ENCODE data around the gene NARS2. TPM values are rescaled to one million over a fixed set of nuclear protein-coding genes. Genes with fewer than 3 reads are reported as not detected.

NARS2 gene
- total and polyA plus RNA-seq, 2 donors (not counting 1 experiment from before 2014, with no cell fraction given): 9.7 to 14.6 TPM

- Histone ChIP-seq H3K36me3 (replicated peaks in 1 of 2; ENCODE audit: control extremely low read depth in 1 of 2, control insufficient read depth in 1 of 2, extremely low read depth in 1 of 2, insufficient read depth in 2 of 2, low read length in 1 of 2) (no peaks in the 10 kb centered on the region), H3K27me3 (replicated peaks in 1 of 4; ENCODE audit: control extremely low read depth in 1 of 4, control insufficient read depth in 3 of 4, insufficient read depth in 4 of 4, low read length in 3 of 4) (no peaks in the 10 kb centered on the region), H3K4me2 (replicated peaks; ENCODE audit: low read depth, low read length, poor library complexity, severe bottlenecking) (no peak overlapping the region), H3K27ac (ENCODE audit: low read length in 2 of 2) (no peak overlapping the region), H3K4me3 (ENCODE audit: control extremely low read depth in 1 of 5, extremely low read depth in 1 of 5, insufficient read depth in 1 of 5, low read depth in 2 of 5, low read length in 4 of 5) (no peak overlapping the region), H4K20me1 (ENCODE audit: control insufficient read depth, insufficient read depth, low read length, poor library complexity, severe bottlenecking) (no peaks in the 10 kb centered on the region), H3K9ac (ENCODE audit: low read length) (no peak overlapping the region), H3K4me1 (ENCODE audit: control insufficient read depth in 2 of 2, insufficient read depth in 2 of 2, low read length in 2 of 2) (peaks cover 0 to 5% of the 10 kb centered on the region in 2 donors), H3K79me2 (ENCODE audit: control insufficient read depth, insufficient read depth, low read length) (peaks cover 67% of the 10 kb centered on the region), H2AFZ (ENCODE audit: insufficient read depth, low read depth, low read length, poor library complexity, severe bottlenecking) (no peak overlapping the region), H3K9me3 (ENCODE audit: control extremely low read depth in 1 of 3, control insufficient read depth in 2 of 3, insufficient read depth in 1 of 3, low read length in 2 of 3) (no peaks in the 10 kb centered on the region)
- H3K27ac Mint-ChIP-seq: no peak overlapping the region
- 100% methylated on average over 1 of the region's 1 CpG for WGBS (ENCODE audit: insufficient coverage)
- CTCF ChIA-PET: no interaction called here
- H3K4me1 Mint-ChIP-seq: peaks cover 34% of the 10 kb centered on the region
- POLR2A ChIA-PET: no interaction called here
- DNase-seq (no peak), ATAC-seq (ENCODE audit: low read depth) (no peak)
- TF ChIP-seq EZH2 (IDR thresholded peaks at IDR 0.05; ENCODE audit: borderline replicate concordance, insufficient read depth, low read depth, low read length, poor library complexity, severe bottlenecking): no peak
- no peak for TF ChIP-seq CTCF (IDR thresholded peaks at IDR 0.05)
- intact Hi-C loops (cut with micrococcal nuclease): no loop called here
- H3K27me3 Mint-ChIP-seq: no peaks in the 10 kb centered on the region
- no peak overlapping the region for H3K4me3 Mint-ChIP-seq
- no peaks in the 10 kb centered on the region for H3K9me3 Mint-ChIP-seq (ENCODE audit: insufficient read depth)
These were observed 183.2 kb downstream of the NARS2 start for GRCh38 chr11:78391424-78391823.

- no peaks in the 10 kb centered on the region for H3K9me3 Mint-ChIP-seq (ENCODE audit: insufficient read depth)
- TF ChIP-seq EZH2 (IDR thresholded peaks at IDR 0.05; ENCODE audit: borderline replicate concordance, insufficient read depth, low read depth, low read length, poor library complexity, severe bottlenecking) (no peak), CTCF (IDR thresholded peaks at IDR 0.05) (no peak)
- Histone ChIP-seq H3K4me3 (ENCODE audit: control extremely low read depth in 1 of 5, extremely low read depth in 1 of 5, insufficient read depth in 1 of 5, low read depth in 2 of 5, low read length in 4 of 5) (no peak overlapping the region), H3K9me3 (ENCODE audit: control extremely low read depth in 1 of 3, control insufficient read depth in 2 of 3, insufficient read depth in 1 of 3, low read length in 2 of 3) (no peaks in the 10 kb centered on the region), H3K27ac (ENCODE audit: low read length in 2 of 2) (no peak overlapping the region), H4K20me1 (ENCODE audit: control insufficient read depth, insufficient read depth, low read length, poor library complexity, severe bottlenecking) (no peaks in the 10 kb centered on the region), H3K4me1 (ENCODE audit: control insufficient read depth in 2 of 2, insufficient read depth in 2 of 2, low read length in 2 of 2) (peaks cover 0 to 5% of the 10 kb centered on the region in 2 donors), H3K9ac (ENCODE audit: low read length) (no peak overlapping the region), H3K79me2 (ENCODE audit: control insufficient read depth, insufficient read depth, low read length) (peaks cover 64% of the 10 kb centered on the region), H3K36me3 (replicated peaks in 1 of 2; ENCODE audit: control extremely low read depth in 1 of 2, control insufficient read depth in 1 of 2, extremely low read depth in 1 of 2, insufficient read depth in 2 of 2, low read length in 1 of 2) (no peaks in the 10 kb centered on the region), H3K27me3 (replicated peaks in 1 of 4; ENCODE audit: control extremely low read depth in 1 of 4, control insufficient read depth in 3 of 4, insufficient read depth in 4 of 4, low read length in 3 of 4) (no peaks in the 10 kb centered on the region), H3K4me2 (replicated peaks; ENCODE audit: low read depth, low read length, poor library complexity, severe bottlenecking) (no peak overlapping the region), H2AFZ (ENCODE audit: insufficient read depth, low read depth, low read length, poor library complexity, severe bottlenecking) (no peak overlapping the region)
- H3K4me3 Mint-ChIP-seq: no peak overlapping the region
- H3K27ac Mint-ChIP-seq: no peak overlapping the region
- intact Hi-C loops (cut with micrococcal nuclease): no loop called here
- DNase-seq: no peak
- H3K4me1 Mint-ChIP-seq: peaks cover 34% of the 10 kb centered on the region
- no peak for ATAC-seq (ENCODE audit: low read depth)
- 82% methylated on average over 5 of the region's 5 CpGs for WGBS (ENCODE audit: insufficient coverage)
- POLR2A ChIA-PET: no interaction called here
- CTCF ChIA-PET: no interaction called here
- H3K27me3 Mint-ChIP-seq: no peaks in the 10 kb centered on the region
These were observed 183.9 kb downstream of the NARS2 start for GRCh38 chr11:78390809-78391208.

All from B cell (primary cell).